Measurements from ENCODE around the gene PTPRD. TPM values are rescaled to one million over a fixed set of nuclear protein-coding genes. Genes with fewer than 3 reads are reported as not detected.

PTPRD gene
- total RNA-seq, 2 experiments from 2014 or later: 0.03 TPM; not detected in 1

- no TSS peak for BruUV-seq (replicated peaks)
- Histone ChIP-seq H4K20me1 (ENCODE audit: insufficient read depth, low read length) (no peaks in the 10 kb centered on the region), H3K79me2 (ENCODE audit: insufficient read depth, low read depth, low read length) (no peaks in the 10 kb centered on the region), H3K4me1 (ENCODE audit: insufficient read depth, low read length, poor library complexity, severe bottlenecking) (no peaks in the 10 kb centered on the region), H3K9me3 (ENCODE audit: low read length) (no peaks in the 10 kb centered on the region), H3K9me2 (ENCODE audit: insufficient read depth, low read length) (no peaks in the 10 kb centered on the region), H2AFZ (ENCODE audit: low read length) (no peak overlapping the region), H3K4me3 (ENCODE audit: low read depth, low read length, poor library complexity, severe bottlenecking) (no peak overlapping the region), H3K4me2 (ENCODE audit: low read length) (no peak overlapping the region), H3K36me3 (ENCODE audit: insufficient read depth, low read length) (no peaks in the 10 kb centered on the region), H3K27ac (ENCODE audit: low read depth, low read length, poor library complexity, severe bottlenecking) (no peak overlapping the region)
- intact Hi-C loops (cut with micrococcal nuclease; ENCODE audit: unreplicated experiment): no loop called here
- no peak for TF ChIP-seq CTCF (conservative IDR thresholded peaks at IDR 0.05; ENCODE audit: low read length)
- no peak for TF ChIP-seq EZH2phosphoT487 (IDR thresholded peaks at IDR 0.05; ENCODE audit: borderline replicate concordance, low read depth, low read length)
- CTCF ChIA-PET (ENCODE audit: unreplicated experiment): no interaction called here
- POLR2A ChIA-PET: interaction anchor here (0.7 kb wide), 2 partner anchors 12 to 86 kb away, joined by 3 read pairs; no protein-coding TSS in a partner anchor
- DNase-seq (ENCODE audit: low spot score): no peak
Observed at GRCh38 chr9:8696516-8696915, 1916.3 kb downstream of the PTPRD start.

- Histone ChIP-seq H4K20me1 (ENCODE audit: insufficient read depth, low read length) (no peaks in the 10 kb centered on the region), H3K4me2 (ENCODE audit: low read length) (no peak overlapping the region), H3K9me3 (ENCODE audit: low read length) (no peaks in the 10 kb centered on the region), H3K4me1 (ENCODE audit: insufficient read depth, low read length, poor library complexity, severe bottlenecking) (no peaks in the 10 kb centered on the region), H3K27ac (ENCODE audit: low read depth, low read length, poor library complexity, severe bottlenecking) (no peak overlapping the region), H3K79me2 (ENCODE audit: insufficient read depth, low read depth, low read length) (no peaks in the 10 kb centered on the region), H2AFZ (ENCODE audit: low read length) (no peak overlapping the region), H3K36me3 (ENCODE audit: insufficient read depth, low read length) (no peaks in the 10 kb centered on the region), H3K4me3 (ENCODE audit: low read depth, low read length, poor library complexity, severe bottlenecking) (no peak overlapping the region), H3K9me2 (ENCODE audit: insufficient read depth, low read length) (no peaks in the 10 kb centered on the region)
- ChIA-PET CTCF (ENCODE audit: unreplicated experiment) (no interaction called here), POLR2A (interaction anchor here (0.6 to 1.3 kb wide), 2 partner anchors 11 to 547 kb away, joined by 3 read pairs; no protein-coding TSS in a partner anchor)
- TF ChIP-seq CTCF (conservative IDR thresholded peaks at IDR 0.05; ENCODE audit: low read length): no peak
- no peak for TF ChIP-seq EZH2phosphoT487 (IDR thresholded peaks at IDR 0.05; ENCODE audit: borderline replicate concordance, low read depth, low read length)
- no peak for DNase-seq (ENCODE audit: low spot score)
- intact Hi-C loops (cut with micrococcal nuclease; ENCODE audit: unreplicated experiment): no loop called here
- BruUV-seq (replicated peaks): no TSS peak
Observed at GRCh38 chr9:8694983-8695588, 1917.7 kb downstream of the PTPRD start.

- H3K4me2 ChIP-seq (ENCODE audit: low read length): no peak overlapping the region
- H3K27ac ChIP-seq (ENCODE audit: low read depth, low read length, poor library complexity, severe bottlenecking): no peak overlapping the region
- ChIA-PET POLR2A (interaction anchor here (1.0 kb wide), 1 partner anchor 205 kb away, joined by 3 read pairs; no protein-coding TSS in a partner anchor), CTCF (ENCODE audit: unreplicated experiment) (no interaction called here)
- H3K36me3 ChIP-seq (ENCODE audit: insufficient read depth, low read length): no peaks in the 10 kb centered on the region
- H2AFZ ChIP-seq (ENCODE audit: low read length): no peak overlapping the region
- no peak overlapping the region for H3K4me3 ChIP-seq (ENCODE audit: low read depth, low read length, poor library complexity, severe bottlenecking)
- no peaks in the 10 kb centered on the region for H3K9me2 ChIP-seq (ENCODE audit: insufficient read depth, low read length)
- BruUV-seq (replicated peaks): no TSS peak
- no peak for DNase-seq (ENCODE audit: low spot score)
- H3K9me3 ChIP-seq (ENCODE audit: low read length): no peaks in the 10 kb centered on the region
- H3K4me1 ChIP-seq (ENCODE audit: insufficient read depth, low read length, poor library complexity, severe bottlenecking): no peaks in the 10 kb centered on the region
- no peaks in the 10 kb centered on the region for H4K20me1 ChIP-seq (ENCODE audit: insufficient read depth, low read length)
- no peaks in the 10 kb centered on the region for H3K79me2 ChIP-seq (ENCODE audit: insufficient read depth, low read depth, low read length)
- TF ChIP-seq EZH2phosphoT487 (IDR thresholded peaks at IDR 0.05; ENCODE audit: borderline replicate concordance, low read depth, low read length): no peak
- no peak for TF ChIP-seq CTCF (conservative IDR thresholded peaks at IDR 0.05; ENCODE audit: low read length)
- intact Hi-C loops (cut with micrococcal nuclease; ENCODE audit: unreplicated experiment): no loop called here
Observed at GRCh38 chr9:8693464-8693863, 1919.3 kb downstream of the PTPRD start.

Data from OCI-LY7 (cell line).